BE2C (cell line): ENCODE data around the gene MBOAT1.

ENCODE experiments used
- DNase-seq: peaks from one replicate; pipeline ENCODE4 v3.0.0-alpha.2; 2020
- H3K27me3 ChIP-seq: fragments of 250-450 bp; sonication (Bioruptor Pico); 2 replicates; pipeline ENCODE4 v1.5.1; 2020; ENCODE audit warnings: mild to moderate bottlenecking
- H3K36me3 ChIP-seq: fragments of 250-450 bp; sonication (Bioruptor Pico); 2 replicates; pipeline ENCODE4 v1.5.1; 2020; ENCODE audit warnings: mild to moderate bottlenecking
- H3K4me1 ChIP-seq: fragments of 250-450 bp; sonication (Bioruptor Pico); 2 replicates; pipeline ENCODE4 v1.5.1; 2020
- H3K4me3 ChIP-seq: 2 replicates; pipeline ENCODE4 v1.5.1; 2011; ENCODE audit warnings: low read depth, low read length
- H3K9me3 ChIP-seq: fragments of 250-450 bp; sonication (Bioruptor Pico); 2 replicates; pipeline ENCODE4 v1.5.1; 2020
- CTCF ChIP-seq: IDR thresholded peaks from 2 replicates; pipeline ENCODE4 v1.5.1; 2012; ENCODE audit warnings: mild to moderate bottlenecking, low read depth, low read length

MBOAT1 gene

GRCh38 chr6:20208687-20209378, 3.4 kb downstream of the MBOAT1 start:
- H3K4me1 ChIP-seq: no peaks in the 10 kb centered on the region
- no peaks in the 10 kb centered on the region for H3K9me3 ChIP-seq
- H3K27me3 ChIP-seq: peaks cover 12% of the 10 kb centered on the region
- no peak overlapping the region for H3K4me3 ChIP-seq
- DNase-seq: no peak
- no peaks in the 10 kb centered on the region for H3K36me3 ChIP-seq
- TF ChIP-seq CTCF: no peak

- no peak overlapping the region for H3K4me3 ChIP-seq
- H3K27me3 ChIP-seq: peaks cover 10% of the 10 kb centered on the region
- no peaks in the 10 kb centered on the region for H3K9me3 ChIP-seq
- no peak for DNase-seq
- H3K4me1 ChIP-seq: no peaks in the 10 kb centered on the region
- TF ChIP-seq CTCF: no peak
- H3K36me3 ChIP-seq: no peaks in the 10 kb centered on the region
These were observed 5.2 kb downstream of the MBOAT1 start for GRCh38 chr6:20207088-20207418.

GRCh38 chr6:20205722-20206161, 6.5 kb downstream of the MBOAT1 start:
- no peak for TF ChIP-seq CTCF
- Histone ChIP-seq H3K4me1 (no peaks in the 10 kb centered on the region), H3K9me3 (no peaks in the 10 kb centered on the region), H3K4me3 (no peak overlapping the region), H3K36me3 (no peaks in the 10 kb centered on the region), H3K27me3 (no peaks in the 10 kb centered on the region)
- DNase-seq: no peak

- no peak for DNase-seq
- TF ChIP-seq CTCF: no peak
- Histone ChIP-seq H3K9me3 (no peaks in the 10 kb centered on the region), H3K36me3 (no peaks in the 10 kb centered on the region), H3K4me3 (no peak overlapping the region), H3K27me3 (no peaks in the 10 kb centered on the region), H3K4me1 (no peaks in the 10 kb centered on the region)
These were observed 7.8 kb downstream of the MBOAT1 start for GRCh38 chr6:20204512-20204894.

GRCh38 chr6:20203561-20204511, 8.4 kb downstream of the MBOAT1 start:
- no peaks in the 10 kb centered on the region for H3K9me3 ChIP-seq
- no peaks in the 10 kb centered on the region for H3K36me3 ChIP-seq
- no peaks in the 10 kb centered on the region for H3K4me1 ChIP-seq
- peaks cover under 1% of the 10 kb centered on the region; the same call in 1 of the 2 replicates for H3K27me3 ChIP-seq
- H3K4me3 ChIP-seq: no peak overlapping the region
- DNase-seq: no peak
- TF ChIP-seq CTCF: no peak
